GM21576 (cell line): ENCODE data around the gene KIAA1958.
"Not testable (repeated sequence)": the region's sequence is repeated elsewhere in the genome, so short reads cannot be mapped to it uniquely, and the experiment has no call there.

Source experiments
- ATAC-seq: cut with Tn5 transposase; IDR thresholded peaks from one replicate; pipeline ENCODE4 v1.9.1; 2021; ENCODE audit warnings: mild to moderate bottlenecking, moderate library complexity; ENCODE audit not compliant: unreplicated experiment

KIAA1958 gene

DNA sequence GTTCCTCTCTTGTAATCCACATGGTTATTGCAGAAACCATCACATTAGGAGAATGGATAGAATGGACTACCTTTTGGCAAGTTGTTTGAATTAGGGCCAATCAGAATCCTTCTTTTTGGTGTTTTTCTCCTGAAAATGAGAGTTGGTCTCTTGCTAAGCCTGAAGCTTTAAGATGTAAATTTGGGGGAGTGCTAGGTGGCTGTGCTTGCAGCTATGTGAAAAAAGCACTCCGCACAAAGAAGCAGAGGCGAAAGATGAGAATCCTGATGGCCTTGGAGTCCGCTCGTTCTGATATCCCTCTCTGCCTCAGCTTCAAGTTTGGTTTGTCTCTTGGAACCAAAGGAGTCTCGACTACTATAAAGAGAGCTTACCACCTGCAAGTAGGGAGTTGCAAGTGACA, 167.7 kb downstream of the KIAA1958 start:
- ATAC-seq: no peak

DNA sequence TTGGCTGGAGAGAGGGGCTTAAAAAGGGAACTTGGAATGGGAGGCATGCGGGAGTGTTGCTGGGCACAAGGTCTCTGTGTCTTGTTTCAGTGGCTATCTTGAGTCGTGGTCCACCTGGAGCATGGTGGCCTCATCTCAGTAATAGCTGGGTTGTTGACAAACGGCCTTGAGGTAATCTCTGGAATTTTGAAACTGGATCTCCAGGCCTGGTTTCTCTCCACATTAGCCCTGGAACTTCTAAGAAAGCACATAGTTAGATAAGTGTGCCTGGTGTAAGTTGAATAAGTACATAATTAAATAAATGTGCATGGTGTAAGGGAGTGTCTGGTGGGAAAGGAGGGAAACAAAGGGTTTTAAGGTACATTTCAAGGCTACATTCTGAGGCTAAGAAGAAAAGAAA, 169.0 kb downstream of the KIAA1958 start:
- ATAC-seq: no peak

DNA sequence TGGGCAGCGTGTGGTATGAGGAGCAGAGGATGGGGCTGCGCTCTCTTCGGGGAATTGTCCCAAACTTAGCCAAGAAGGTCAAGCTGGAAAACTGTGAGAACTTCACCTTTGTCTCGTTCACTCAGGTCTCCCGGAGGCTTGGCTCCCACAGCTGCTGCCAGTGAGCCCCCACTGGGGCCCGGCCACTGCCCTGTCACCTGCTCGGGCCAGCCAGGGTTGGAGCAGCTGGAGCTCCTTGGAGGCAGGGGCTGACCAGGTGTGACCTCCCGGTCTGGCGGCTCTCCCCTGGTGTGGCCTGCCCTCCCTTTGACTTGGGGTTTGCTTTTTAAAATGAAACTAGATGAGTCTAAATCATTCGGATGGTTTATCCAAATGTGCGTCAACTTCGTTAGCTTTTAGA, 173.3 kb downstream of the KIAA1958 start:
- ATAC-seq: no peak

DNA sequence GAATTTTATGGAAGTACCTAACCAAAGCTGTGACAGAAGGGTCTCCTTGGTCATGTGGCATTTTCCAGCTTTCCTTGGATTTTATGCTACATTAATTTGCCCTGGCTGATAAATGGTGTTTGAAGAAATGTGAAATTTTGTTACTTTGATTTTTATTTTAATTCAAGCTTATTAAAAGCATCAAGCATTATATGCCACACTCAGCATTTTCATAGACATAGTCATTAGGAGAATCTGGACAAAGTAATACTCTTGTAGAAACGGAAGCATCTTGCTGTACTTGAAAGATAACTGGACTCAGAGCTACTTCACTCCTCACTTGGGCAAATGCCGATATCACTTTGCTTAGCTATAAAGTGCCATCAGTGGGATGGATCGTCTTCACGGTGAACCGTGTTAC, 177.1 kb downstream of the KIAA1958 start:
- no peak for ATAC-seq

DNA sequence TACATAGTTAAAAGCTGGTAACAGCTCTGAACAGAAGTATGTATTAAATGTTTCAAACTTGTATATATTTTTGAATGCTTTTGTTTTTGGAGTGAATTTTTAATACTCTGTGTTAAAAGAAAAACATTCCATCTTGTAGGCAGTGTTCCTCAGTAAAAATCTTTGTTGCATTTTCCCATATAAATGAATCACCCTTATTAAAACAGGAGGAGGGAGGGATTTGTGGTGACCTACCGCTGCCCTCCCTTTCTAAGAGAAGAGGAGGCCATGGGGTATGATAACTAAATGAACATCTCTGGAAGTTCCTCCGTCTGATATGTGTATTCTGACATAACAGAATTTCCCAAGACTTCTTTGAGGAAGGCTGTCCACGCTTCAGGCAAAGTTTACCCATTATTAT, 177.9 kb downstream of the KIAA1958 start:
- ATAC-seq: no peak

DNA sequence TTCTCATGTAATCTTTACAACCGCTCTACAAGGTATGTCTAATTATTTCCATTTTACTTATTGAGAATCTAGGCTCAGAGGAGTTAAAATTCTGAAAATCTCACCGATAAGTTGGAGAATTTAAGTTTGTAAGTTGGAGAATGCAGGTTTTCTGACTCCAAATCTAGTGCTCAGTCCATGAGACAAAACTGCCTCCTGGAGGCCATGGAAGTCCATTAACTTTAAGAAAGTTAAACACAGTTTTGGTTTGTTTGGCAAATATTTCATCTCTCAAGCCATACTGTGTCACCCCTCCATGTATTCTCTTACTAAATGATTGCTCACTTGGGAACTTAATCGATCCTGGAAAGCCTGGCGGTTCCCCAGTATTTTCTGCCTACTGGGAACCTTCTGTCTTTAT, 178.7 kb downstream of the KIAA1958 start:
- no peak for ATAC-seq

DNA sequence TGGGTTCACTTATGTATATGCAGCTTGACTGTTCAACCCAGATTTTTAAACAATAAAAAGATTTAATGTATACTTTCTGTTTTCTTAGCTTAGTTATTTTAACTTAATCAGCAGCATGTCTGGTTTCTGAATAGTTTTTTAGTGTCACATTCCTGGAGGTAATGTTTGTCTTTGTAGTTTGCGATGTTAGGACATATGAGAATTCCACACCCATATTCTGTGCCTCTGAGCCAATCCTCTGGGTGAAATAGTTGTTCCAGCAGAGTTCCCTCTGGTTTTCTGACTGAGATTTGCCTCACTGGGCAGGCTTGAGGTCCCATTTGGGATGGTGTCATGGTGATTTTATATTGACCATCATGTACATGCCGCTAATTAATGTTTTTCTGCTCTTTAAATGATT, 182.7 kb downstream of the KIAA1958 start:
- no peak for ATAC-seq

DNA sequence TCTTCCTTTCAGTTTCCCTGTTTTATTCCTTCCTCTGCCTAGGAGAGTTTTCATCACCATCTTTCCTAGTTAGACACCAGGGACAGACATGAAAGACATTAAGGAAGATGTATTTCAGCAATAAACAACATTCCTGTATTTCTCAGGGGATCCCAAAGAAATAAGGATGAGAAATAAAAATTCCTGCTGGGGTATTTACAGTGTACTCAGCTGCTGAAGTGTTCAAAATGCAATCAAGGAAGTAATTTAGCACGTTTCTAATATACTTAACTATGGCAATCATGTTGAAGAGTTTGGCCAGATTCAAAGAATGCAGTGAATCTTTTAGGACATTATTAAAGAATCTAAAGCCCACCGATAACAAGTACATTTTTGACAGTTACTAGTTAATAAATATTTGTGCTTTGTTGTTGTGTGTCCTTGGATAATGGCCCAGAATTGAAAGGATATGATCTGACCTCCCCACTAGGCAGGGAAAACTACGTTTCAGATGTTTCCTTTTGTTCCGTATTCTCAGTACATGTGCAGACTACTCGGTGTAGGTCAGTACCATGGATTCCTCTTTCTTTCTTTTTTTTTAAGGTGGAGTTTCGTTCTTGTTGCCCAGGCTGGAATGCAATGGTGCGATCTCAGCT, 184.5 kb downstream of the KIAA1958 start:
- ATAC-seq: no peak

DNA sequence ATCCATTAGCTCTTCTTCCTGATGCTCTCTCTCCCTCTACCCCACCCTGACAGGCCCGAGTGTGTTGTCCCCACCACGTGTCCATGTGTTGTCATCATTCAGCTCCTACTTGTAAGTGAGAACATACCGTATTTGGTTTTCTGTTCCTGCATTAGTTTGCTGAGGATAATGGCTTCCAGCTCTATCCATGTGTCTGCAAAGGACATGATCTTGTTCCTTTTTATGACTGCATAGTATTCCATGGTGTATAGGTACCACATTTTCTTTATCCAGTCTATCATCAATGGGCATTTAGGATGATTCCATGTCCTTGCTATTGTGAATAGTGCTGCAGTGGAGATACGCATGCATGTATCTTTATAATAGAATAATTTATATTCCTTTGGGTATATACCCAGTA, 186.6 kb downstream of the KIAA1958 start:
- ATAC-seq: not testable (repeated sequence)

DNA sequence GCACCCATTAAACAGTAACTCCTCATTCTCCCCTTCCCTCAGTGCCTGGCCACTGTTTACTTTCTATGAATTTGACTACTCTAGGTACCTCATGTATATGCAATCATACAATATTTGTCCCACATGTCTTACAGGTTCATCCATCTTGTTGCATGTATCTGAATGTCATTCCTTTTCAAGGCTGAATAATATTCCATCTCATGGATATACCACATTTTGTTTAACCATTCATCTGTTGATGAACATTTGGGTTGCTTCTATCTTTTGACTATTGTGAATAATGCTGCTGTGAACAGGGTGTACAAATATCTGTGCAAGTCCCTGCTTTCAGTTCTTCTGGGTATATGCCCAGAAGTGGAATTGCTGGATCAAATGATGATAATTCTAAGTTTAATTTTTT, 190.4 kb downstream of the KIAA1958 start:
- ATAC-seq: no peak

DNA sequence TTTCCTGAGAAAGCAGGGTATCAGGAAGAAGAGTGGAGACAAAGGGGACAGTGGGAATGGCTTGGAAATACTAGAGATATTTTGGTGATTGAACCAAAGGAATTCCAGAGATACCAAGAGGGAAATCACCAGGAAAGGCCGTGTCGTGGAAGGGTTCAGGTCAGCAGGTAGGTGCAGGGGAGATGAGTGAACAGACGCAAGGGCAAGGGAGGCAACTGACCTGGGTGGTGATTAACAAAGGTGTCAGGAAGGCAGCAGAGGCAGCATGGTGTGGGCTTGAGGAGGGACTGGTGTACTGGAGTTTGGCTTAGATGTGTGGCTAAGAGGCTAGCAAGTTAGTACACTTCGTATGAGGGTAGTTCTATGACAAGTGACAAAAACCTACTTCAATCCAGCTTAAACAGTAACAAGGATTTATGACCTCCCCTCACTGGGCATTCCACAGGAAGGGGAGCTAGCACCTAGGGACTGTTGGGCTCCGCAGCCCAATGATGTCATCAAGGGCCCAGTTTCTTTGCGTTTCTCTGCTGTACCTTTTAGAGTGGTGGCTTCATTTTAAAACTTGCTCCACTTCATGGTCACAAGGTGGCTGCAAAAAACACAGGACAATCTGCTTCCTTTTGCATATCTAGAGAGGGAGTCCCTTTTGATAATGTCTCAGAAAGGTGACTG, 194.2 kb downstream of the KIAA1958 start:
- no peak for ATAC-seq

DNA sequence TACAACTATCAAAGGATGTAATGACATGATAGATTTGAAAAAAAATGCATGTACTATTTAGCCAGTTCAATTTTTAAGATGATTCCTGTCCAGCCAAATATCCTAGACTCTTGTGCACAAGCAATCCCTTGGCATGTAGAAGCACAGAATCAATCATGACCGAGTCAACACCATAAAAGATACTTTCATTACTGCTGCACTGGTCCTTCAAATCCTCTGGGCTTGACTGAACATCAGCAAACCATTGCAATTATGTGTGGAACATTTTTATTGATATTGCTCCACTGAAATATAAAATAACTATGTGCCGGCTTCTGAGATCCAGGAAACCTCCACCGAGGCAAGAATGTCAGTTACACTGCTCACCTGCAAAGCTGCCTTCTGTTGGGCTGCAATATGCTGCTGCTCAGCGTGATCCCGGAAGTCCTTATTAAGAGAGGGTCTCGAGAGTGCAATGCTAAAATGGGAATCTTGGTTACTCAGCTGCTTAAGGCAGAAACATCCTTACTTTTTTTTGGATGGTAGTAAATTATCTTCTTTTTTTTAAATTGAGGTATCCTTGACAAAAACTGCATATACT, 202.6 kb downstream of the KIAA1958 start:
- no peak for ATAC-seq

DNA sequence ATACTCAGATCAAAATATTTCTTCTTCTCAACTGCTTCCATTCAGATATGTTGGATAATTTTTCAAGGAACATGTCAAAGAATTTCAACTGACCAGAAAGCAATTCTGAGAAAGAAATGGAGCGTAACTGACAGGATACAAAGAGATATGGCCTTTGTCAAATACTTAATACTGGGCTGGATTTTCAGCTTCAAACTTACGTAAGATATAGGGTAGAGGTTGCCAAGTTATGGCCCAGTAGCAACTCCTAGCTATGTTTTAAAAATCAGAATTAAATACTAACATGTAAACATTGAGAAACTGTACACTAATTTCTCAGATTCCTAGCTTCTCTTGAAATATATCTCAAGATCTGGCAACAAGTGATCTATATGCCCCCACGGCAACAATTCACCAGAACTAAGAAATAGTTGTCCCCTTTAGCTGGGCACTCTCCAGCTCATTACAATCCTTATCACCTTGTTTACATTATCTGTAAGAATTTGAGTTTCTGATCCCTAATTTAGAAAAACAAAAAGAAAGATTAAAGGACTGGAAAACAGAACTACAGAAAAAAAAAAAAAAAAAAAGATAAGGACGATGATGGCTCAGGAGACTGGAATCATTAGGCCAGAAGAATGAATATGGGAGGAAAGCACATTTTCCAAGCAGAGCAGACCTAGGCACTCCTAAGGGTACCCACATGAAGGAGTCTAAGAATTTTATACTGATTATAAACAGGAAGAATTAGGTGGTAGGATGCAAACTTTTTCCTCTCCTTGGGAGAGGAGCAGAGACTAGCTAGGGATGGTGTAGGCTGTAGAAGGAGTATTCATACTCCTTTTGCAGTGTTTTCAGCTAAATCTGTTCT, 208.3 kb downstream of the KIAA1958 start:
- no peak for ATAC-seq

DNA sequence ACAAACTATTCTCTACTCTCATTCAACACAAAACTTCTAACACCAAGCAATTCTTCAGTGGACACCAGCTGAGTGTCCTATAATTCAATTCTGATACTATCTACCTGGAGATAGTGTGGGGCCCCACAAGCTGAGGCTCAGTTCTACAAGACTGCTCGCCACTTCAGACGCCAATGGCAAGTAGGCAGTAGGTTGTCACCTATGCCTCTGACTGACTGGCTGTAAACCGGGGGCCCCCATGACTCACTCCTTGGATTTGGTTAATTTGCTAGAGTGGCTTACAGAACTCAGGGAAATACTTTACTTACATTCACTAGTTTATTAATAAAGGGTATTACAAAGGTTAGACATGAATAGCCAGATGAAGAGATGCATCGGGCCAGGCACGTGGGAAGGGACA, 209.8 kb downstream of the KIAA1958 start:
- no peak for ATAC-seq

DNA sequence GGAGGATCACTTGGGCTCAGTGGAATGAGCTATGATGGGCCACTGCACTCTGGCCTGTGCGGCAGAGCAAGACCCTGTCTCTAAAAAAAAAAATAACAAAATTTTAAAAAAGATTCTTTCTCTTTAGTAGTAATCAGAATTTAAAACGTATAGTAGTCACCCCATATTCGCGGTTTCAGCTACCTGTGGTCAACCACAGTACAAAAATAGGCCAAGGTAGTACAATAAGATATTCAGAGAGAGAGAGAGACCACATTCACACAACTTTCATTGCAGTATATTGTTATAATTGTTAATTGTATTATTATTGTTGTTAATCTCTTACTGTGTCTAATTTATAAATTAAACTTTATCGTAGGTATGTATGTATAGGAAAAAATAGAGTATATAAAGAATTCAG, 212.6 kb downstream of the KIAA1958 start:
- ATAC-seq: peak; percentile 79

DNA sequence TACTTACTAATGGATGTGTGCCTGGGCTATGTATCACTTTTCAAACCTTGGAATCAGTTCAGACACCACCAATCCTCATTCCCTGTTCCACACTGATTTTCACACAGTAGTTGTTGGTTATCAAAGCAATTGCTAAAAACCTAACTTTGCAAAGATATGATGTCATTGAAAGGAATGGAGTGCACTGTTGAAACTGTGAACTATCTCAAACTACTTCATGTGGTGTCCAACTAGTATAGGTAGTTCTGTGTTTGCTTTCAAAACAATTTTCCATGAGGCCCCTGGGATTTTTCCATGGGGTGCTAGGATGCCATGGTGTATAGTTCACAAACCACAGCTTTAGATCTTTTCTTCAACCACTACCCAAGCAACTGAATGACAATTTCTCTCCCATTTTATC, 213.5 kb downstream of the KIAA1958 start:
- no peak for ATAC-seq

DNA sequence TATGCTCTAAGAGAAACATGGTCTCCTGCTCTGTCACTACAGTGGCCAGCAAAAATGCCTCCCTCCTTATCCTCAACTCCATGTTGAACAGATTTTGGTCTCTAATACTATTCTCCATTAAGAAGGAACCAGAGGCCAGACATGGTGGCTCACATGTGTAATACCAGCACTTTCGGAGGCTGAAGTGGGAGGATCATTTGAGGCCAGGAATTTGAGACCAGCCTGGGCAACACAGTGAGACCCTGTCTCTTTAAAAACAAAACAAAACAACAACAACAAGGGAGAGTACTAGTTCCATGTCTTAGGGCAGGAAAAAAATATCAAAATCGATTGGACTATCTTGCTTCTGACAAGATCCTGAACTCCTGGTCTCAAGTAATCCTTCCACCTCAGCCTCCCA, 216.7 kb downstream of the KIAA1958 start:
- no peak for ATAC-seq

DNA sequence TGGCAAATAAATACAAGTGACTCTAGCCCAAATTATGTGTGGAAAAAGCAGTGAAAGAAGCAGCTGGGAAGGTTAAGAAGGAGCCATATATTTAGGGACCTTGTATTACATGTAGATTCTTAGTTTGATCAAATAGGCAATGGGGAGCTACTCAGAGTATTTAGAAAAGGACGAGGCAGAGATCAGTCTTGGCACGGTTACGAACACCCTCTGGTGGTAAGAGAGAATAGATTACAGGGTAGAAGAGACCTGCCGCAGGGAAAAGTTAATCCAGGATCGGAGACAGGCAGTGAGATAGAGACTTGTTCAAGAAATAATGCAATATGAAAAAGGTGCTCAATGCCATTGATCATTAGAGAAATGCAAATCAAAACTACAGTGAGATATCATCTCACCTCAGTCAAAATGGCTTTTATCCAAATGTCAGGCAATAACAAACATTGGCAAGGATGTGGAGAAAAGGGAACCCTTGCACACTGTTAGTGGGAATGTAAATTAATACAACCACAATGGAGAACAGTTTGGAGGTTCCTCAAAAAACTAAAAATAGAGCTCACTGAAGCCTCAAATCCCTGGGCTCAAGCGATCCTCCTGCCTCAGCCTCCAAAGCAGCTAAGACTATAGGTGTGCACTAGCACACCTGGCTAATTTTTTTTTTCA, 219.3 kb downstream of the KIAA1958 start:
- ATAC-seq: no peak

DNA sequence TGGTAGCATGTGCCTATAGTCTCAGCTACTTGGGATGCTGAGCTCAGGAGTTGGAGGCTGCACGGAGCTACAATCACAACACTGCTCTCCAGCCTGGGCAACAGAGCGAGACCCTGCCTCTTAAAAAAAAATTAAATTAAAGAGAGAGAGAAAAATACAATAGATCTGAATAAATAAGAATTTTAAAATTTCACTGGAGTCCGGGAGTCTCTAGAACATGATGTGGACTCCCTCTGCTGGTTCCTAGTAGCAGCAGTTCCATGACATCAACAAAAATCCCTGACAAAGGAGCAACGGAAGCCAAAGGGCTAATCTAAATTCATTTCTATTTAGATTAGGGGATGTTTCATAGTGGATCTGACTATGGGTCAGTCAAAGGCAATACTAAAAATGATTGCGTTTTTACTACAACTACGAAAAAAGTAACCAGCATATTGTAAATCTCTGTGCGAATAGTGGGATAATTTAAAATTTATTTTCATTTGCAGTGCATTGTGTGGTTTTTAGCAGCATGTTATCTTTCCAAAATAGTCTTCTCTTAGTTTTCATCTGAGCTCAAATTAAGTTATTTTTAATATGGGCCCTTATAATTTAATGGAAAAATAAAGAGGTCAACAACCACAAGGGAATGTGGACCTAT, 224.5 kb downstream of the KIAA1958 start:
- no peak for ATAC-seq

DNA sequence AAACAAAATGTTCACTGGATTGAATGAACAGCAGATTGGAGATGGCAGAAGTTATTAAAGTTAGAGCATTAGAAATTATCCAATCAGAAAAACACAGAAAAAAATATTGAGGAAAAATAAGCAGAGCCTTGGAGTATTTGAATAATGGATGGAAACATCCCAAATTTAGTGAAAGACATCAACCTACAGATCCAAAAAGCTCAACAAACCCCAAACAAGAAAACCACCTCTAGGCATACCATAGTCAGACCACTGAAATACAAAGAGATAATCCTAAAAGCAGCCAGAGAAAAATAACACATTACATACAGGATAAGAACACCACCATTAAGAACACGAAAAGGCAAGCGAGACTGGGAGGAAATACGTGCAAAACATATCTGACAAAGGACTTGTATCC, 226.1 kb downstream of the KIAA1958 start:
- no peak for ATAC-seq
